Stimulated activated CD8-positive, alpha-beta memory T cell treated with anti-CD3 and anti-CD28 coated beads, Interleukin-12 subunit alpha, Interleukin-12 subunit beta, amount 100 ng/mL, for 4 hours (primary cell): ENCODE measurements around the gene DNAH10.
"Not testable (repeated sequence)": the region's sequence is repeated elsewhere in the genome, so short reads cannot be mapped to it uniquely, and the experiment has no call there.

Experiments
- DNase-seq: peaks from one replicate; pipeline ENCODE4 v3.0.0-alpha.2; 2020; ENCODE audit warnings: low read depth

The DNAH10 gene

GRCh38 chr12:123934829-123935228, 172.7 kb downstream of the DNAH10 start:
- no peak for DNase-seq

- no peak for DNase-seq
Observed at GRCh38 chr12:123935956-123936355, 173.9 kb downstream of the DNAH10 start.

- no peak for DNase-seq
Observed at GRCh38 chr12:123936471-123936870, 174.4 kb downstream of the DNAH10 start.

GRCh38 chr12:123936956-123937706, 175.0 kb downstream of the DNAH10 start:
- no peak for DNase-seq

GRCh38 chr12:123937707-123938591, 175.8 kb downstream of the DNAH10 start:
- peak; percentile 30 for DNase-seq

GRCh38 chr12:123938679-123939480, 176.8 kb downstream of the DNAH10 start:
- no peak for DNase-seq

- DNase-seq = no peak
Observed at GRCh38 chr12:123939716-123940626, 177.9 kb downstream of the DNAH10 start.

- no peak for DNase-seq
Observed at GRCh38 chr12:123940627-123940966, 178.5 kb downstream of the DNAH10 start.

- no peak for DNase-seq
Observed at GRCh38 chr12:123941000-123941399, 178.9 kb downstream of the DNAH10 start.

- DNase-seq = no peak
Observed at GRCh38 chr12:123941624-123942237, 179.6 kb downstream of the DNAH10 start.

- no peak for DNase-seq
Observed at GRCh38 chr12:123942238-123942653, 180.1 kb downstream of the DNAH10 start.

GRCh38 chr12:123942911-123943648, 181.0 kb downstream of the DNAH10 start:
- no peak for DNase-seq

- DNase-seq = no peak
Observed at GRCh38 chr12:123943816-123944215, 181.7 kb downstream of the DNAH10 start.

- no peak for DNase-seq
Observed at GRCh38 chr12:123944696-123945095, 182.6 kb downstream of the DNAH10 start.

- DNase-seq = no peak
Observed at GRCh38 chr12:123945287-123946151, 183.4 kb downstream of the DNAH10 start.

- no peak for DNase-seq
Observed at GRCh38 chr12:123946152-123946515, 184.0 kb downstream of the DNAH10 start.

GRCh38 chr12:123946516-123947505, 184.7 kb downstream of the DNAH10 start:
- DNase-seq = not testable (repeated sequence)

- not testable (repeated sequence) for DNase-seq
Observed at GRCh38 chr12:123947531-123947930, 185.4 kb downstream of the DNAH10 start.
